ENCODE measurements around the gene TMEM131.

Gene TMEM131

GRCh38 chr2:97739020-97739892 lies 256.5 kb downstream of the TMEM131 start:
- DNase-seq (ENCODE audit: low read depth in 2 of 2) = no peak

GRCh38 chr2:97738179-97739019 lies 257.3 kb downstream of the TMEM131 start:
- DNase-seq (ENCODE audit: low read depth in 2 of 2) = no peak

GRCh38 chr2:97737421-97738178 lies 258.1 kb downstream of the TMEM131 start:
- no peak for DNase-seq (ENCODE audit: low read depth in 2 of 2)

GRCh38 chr2:97736608-97737330 lies 259.0 kb downstream of the TMEM131 start:
- no peak for DNase-seq (ENCODE audit: low read depth in 2 of 2)

GRCh38 chr2:97736185-97736584 lies 259.6 kb downstream of the TMEM131 start:
- no peak for DNase-seq (ENCODE audit: low read depth in 2 of 2)

- no peak for DNase-seq (ENCODE audit: low read depth in 2 of 2)
Observed at GRCh38 chr2:97735161-97735561, 260.6 kb downstream of the TMEM131 start.

GRCh38 chr2:97734061-97735051 lies 261.4 kb downstream of the TMEM131 start:
- no peak for DNase-seq (ENCODE audit: low read depth in 2 of 2)

- DNase-seq (ENCODE audit: low read depth in 2 of 2) = no peak
Observed at GRCh38 chr2:97733341-97734035, 262.3 kb downstream of the TMEM131 start.

GRCh38 chr2:97732436-97733340 lies 263.1 kb downstream of the TMEM131 start:
- no peak for DNase-seq (ENCODE audit: low read depth in 2 of 2)

GRCh38 chr2:97731274-97732020 lies 264.3 kb downstream of the TMEM131 start:
- DNase-seq (ENCODE audit: low read depth in 2 of 2) = no peak

- DNase-seq (ENCODE audit: low read depth in 2 of 2) = no peak
Observed at GRCh38 chr2:97730245-97730644, 265.5 kb downstream of the TMEM131 start.

GRCh38 chr2:97728091-97728731 lies 267.5 kb downstream of the TMEM131 start:
- DNase-seq (ENCODE audit: low read depth in 2 of 2) = no peak

- DNase-seq (ENCODE audit: low read depth in 2 of 2) = no peak
Observed at GRCh38 chr2:97727296-97727695, 268.5 kb downstream of the TMEM131 start.

GRCh38 chr2:97726261-97727064 lies 269.3 kb downstream of the TMEM131 start:
- DNase-seq (ENCODE audit: low read depth in 2 of 2) = no peak

GRCh38 chr2:97724946-97725688 lies 270.6 kb downstream of the TMEM131 start:
- DNase-seq (ENCODE audit: low read depth in 2 of 2) = no peak

GRCh38 chr2:97724501-97724900 lies 271.2 kb downstream of the TMEM131 start:
- DNase-seq (ENCODE audit: low read depth in 2 of 2) = no peak

Data from activated CD4-positive, alpha-beta T cell treated with anti-CD3 and anti-CD28 coated beads for 24 hours (primary cell).